DMS53 treated with DMSO at 0.1 percent for 48 hours (cell line): ENCODE results near the gene ZNF605.
A peak's percentile ranks its signal among the peaks of the same experiment; 100 is the strongest.
"Not testable (repeated sequence)": the region's sequence is repeated elsewhere in the genome, so short reads cannot be mapped to it uniquely, and the experiment has no call there.

Experiments
- DNase-seq: peaks from one replicate; lab custom pipeline; 2025; ENCODE audit not compliant: unreplicated experiment; lab: John Stamatoyannopoulos, UW

Gene ZNF605

GRCh38 chr12:132956011-132956788 is at the start of gene ZNF605:
Gene ZNF605, minus strand, starts transcription at chr12:132956306. Its CDS starts 10,671 bp downstream, at chr12:132945635.
- peak; percentile 64 for DNase-seq

GRCh38 chr12:132998741-132999140 is 42.6 kb upstream of the ZNF605 start:
- no peak for DNase-seq

- DNase-seq = no peak
Measured at GRCh38 chr12:132986885-132987225, 30.7 kb upstream of the ZNF605 start.

GRCh38 chr12:132986001-132986884 is 30.1 kb upstream of the ZNF605 start, which contains the start of gene ZNF26:
Gene ZNF26, plus strand, starts transcription at chr12:132986367. Its CDS starts 474 bp downstream, at chr12:132986841.
- peak; percentile 85 for DNase-seq

GRCh38 chr12:132976870-132977269 is 20.8 kb upstream of the ZNF605 start:
- peak; percentile 47 for DNase-seq

GRCh38 chr12:132972374-132972773 is 16.3 kb upstream of the ZNF605 start:
- DNase-seq = no peak

- no peak for DNase-seq
Measured at GRCh38 chr12:132967736-132968135, 11.6 kb upstream of the ZNF605 start.

GRCh38 chr12:132966676-132967415 is 10.7 kb upstream of the ZNF605 start:
- DNase-seq = no peak

- no peak for DNase-seq
Measured at GRCh38 chr12:132965796-132966195, 9.7 kb upstream of the ZNF605 start.

GRCh38 chr12:132963947-132964346 is 7.8 kb upstream of the ZNF605 start:
- not testable (repeated sequence) for DNase-seq

GRCh38 chr12:132961790-132962189 is 5.7 kb upstream of the ZNF605 start:
- not testable (repeated sequence) for DNase-seq

- peak; percentile 15 for DNase-seq
Measured at GRCh38 chr12:132955094-132956010, 754 bp downstream of the ZNF605 start.

- DNase-seq = no peak
Measured at GRCh38 chr12:132954471-132955048, 1.5 kb downstream of the ZNF605 start.

- DNase-seq = no peak
Measured at GRCh38 chr12:132953771-132954170, 2.3 kb downstream of the ZNF605 start.

- DNase-seq = no peak
Measured at GRCh38 chr12:132953163-132953425, 3.0 kb downstream of the ZNF605 start.

- DNase-seq = no peak
Measured at GRCh38 chr12:132952371-132953162, 3.5 kb downstream of the ZNF605 start.

- no peak for DNase-seq
Measured at GRCh38 chr12:132951649-132952048, 4.5 kb downstream of the ZNF605 start.

- no peak for DNase-seq
Measured at GRCh38 chr12:132950844-132951535, 5.1 kb downstream of the ZNF605 start.
